ENCODE data around the gene IFITM2. TPM values are rescaled to one million over a fixed set of nuclear protein-coding genes. Genes with fewer than 3 reads are reported as not detected.
"Not testable (repeated sequence)": the region's sequence is repeated elsewhere in the genome, so short reads cannot be mapped to it uniquely, and the experiment has no call there.

The IFITM2 gene
- total and polyA plus RNA-seq, 2 donors: 305 to 467 TPM

DNA sequence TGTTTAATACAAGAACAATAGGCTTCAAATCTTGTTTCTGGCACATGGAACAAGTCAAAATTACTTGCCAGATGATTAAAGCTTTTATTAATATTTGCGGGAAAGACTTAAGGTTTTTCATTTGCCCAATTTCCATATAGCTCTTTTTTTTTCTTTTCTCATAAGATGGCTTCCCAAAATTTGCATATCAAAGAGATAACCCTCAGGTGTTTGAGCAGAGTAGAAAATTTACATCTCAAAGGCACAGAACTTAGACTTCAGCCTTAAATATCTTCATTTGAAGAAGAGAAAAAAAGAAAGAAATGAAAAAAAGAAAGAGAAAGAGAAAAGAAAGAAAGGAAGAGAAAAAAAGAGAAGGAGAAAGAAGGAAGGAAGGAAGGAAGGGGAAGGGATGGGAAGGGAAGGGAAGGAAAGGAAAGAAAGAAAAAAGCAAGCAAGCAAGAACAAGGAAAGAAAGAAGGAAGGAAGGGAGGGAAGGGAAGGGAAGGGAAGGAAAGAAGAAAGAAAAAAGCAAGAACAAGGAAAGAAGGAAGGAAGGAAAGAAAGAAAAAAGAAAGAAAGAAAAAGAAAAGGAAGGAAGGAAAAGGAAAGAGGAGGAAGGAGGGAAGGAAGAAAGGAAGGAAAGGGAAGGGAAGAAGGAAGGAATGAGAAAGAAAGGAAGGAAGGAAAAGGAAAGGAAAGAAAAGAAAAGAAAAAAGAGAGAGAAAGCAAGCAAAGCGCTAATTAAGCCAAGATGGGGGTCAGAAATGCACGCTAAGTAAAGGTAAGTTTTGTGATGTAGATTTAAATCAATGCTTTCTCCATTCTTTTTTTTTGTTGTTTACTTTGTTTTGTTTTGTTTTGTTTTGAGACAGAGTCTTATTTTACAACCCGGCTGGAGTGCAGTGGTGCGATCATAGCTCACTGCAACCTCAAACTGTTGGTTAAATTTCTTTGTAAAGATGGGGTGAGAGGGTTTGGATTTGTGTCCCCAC, 33.2 kb downstream of the IFITM2 start:
- no peak for DNase-seq (ENCODE audit: low read depth in 6 of 9, low spot score in 9 of 9)

GRCh38 chr11:342328-342727, 34.7 kb downstream of the IFITM2 start:
- H3K9me3 ChIP-seq (ENCODE audit: control insufficient read depth in 2 of 2, insufficient read depth in 1 of 2, low read length in 1 of 2): no peaks in the 10 kb centered on the region
- peaks cover 5 to 15% of the 10 kb centered on the region in 2 donors for H3K4me1 ChIP-seq (ENCODE audit: control insufficient read depth in 2 of 2, insufficient read depth in 2 of 2, low read length in 2 of 2)
- no peak overlapping the region for H3K4me3 ChIP-seq (ENCODE audit: low read length in 2 of 2)
- H3K36me3 ChIP-seq (ENCODE audit: control insufficient read depth in 2 of 2, insufficient read depth in 2 of 2, low read length in 1 of 2): no peaks in the 10 kb centered on the region
- 67% methylated on average over 3 of the region's 3 CpGs for WGBS
- H3K27ac ChIP-seq (ENCODE audit: low read depth in 1 of 2, low read length in 1 of 2): no peak overlapping the region
- no peaks in the 10 kb centered on the region for H3K27me3 ChIP-seq (ENCODE audit: control insufficient read depth in 2 of 2, insufficient read depth in 1 of 2, low read length in 1 of 2)
- no peak for DNase-seq (ENCODE audit: low read depth in 6 of 9, low spot score in 9 of 9)

More for the DNA sequence above, 33.2 kb downstream of the IFITM2 start:
- no peak overlapping the region for H3K4me3 ChIP-seq (ENCODE audit: low read length in 2 of 2)
- H3K4me1 ChIP-seq (ENCODE audit: control insufficient read depth in 2 of 2, insufficient read depth in 2 of 2, low read length in 2 of 2): peaks cover 12 to 24% of the 10 kb centered on the region in 2 donors
- no peak overlapping the region for H3K27ac ChIP-seq (ENCODE audit: low read depth in 1 of 2, low read length in 1 of 2)
- no peaks in the 10 kb centered on the region for H3K9me3 ChIP-seq (ENCODE audit: control insufficient read depth in 2 of 2, insufficient read depth in 1 of 2, low read length in 1 of 2)
- 96% methylated on average over 5 of the region's 5 CpGs for WGBS
- H3K36me3 ChIP-seq (ENCODE audit: control insufficient read depth in 2 of 2, insufficient read depth in 2 of 2, low read length in 1 of 2): no peaks in the 10 kb centered on the region
- no peaks in the 10 kb centered on the region for H3K27me3 ChIP-seq (ENCODE audit: control insufficient read depth in 2 of 2, insufficient read depth in 1 of 2, low read length in 1 of 2)

DNA sequence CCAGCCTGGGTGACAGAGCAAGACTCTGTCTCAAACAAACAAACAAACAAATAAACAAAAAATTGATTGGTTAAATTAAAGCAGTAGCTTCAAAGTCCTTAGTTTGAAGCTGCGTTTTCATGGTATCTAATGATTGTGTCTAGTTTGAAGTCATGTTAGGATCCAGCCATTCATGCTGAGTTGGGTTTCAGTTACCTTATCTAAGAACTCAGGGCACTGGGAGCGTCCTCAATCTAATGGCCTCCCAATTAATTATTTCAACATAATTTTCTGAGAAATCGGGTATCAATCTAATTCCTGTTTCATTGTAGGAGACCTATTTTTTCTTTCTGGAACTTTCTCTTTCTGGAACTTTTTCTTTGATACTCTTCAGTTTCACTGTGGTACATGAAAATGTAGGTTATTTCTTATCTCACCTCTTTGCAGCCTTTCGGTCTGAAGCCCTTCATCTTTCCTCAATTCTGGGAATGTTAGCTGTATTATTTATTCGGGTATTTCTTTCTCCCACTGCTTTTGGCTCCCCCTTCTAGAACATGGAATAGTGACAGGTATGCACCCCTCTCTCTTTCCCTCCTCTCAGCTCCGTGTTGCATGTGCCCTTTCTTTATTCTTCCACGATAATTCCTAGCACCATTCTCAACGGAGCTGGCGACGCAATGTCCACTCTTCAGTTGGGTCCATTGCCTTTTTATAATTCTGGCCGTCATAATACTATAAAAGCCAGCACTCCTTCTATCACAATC, 37.4 kb downstream of the IFITM2 start:
- peaks cover 5 to 12% of the 10 kb centered on the region in 2 donors for H3K4me1 ChIP-seq (ENCODE audit: control insufficient read depth in 2 of 2, insufficient read depth in 2 of 2, low read length in 2 of 2)
- no peak for DNase-seq (ENCODE audit: low read depth in 6 of 9, low spot score in 9 of 9)
- no peaks in the 10 kb centered on the region for H3K36me3 ChIP-seq (ENCODE audit: control insufficient read depth in 2 of 2, insufficient read depth in 2 of 2, low read length in 1 of 2)
- 98% methylated on average over 11 of the region's 11 CpGs for WGBS
- H3K27me3 ChIP-seq (ENCODE audit: control insufficient read depth in 2 of 2, insufficient read depth in 1 of 2, low read length in 1 of 2): no peaks in the 10 kb centered on the region
- H3K27ac ChIP-seq (ENCODE audit: low read depth in 1 of 2, low read length in 1 of 2): no peak overlapping the region
- no peaks in the 10 kb centered on the region for H3K9me3 ChIP-seq (ENCODE audit: control insufficient read depth in 2 of 2, insufficient read depth in 1 of 2, low read length in 1 of 2)
- H3K4me3 ChIP-seq (ENCODE audit: low read length in 2 of 2): no peak overlapping the region

- 93% methylated on average over 3 of the region's 3 CpGs for WGBS
- Histone ChIP-seq H3K9me3 (ENCODE audit: control insufficient read depth in 2 of 2, insufficient read depth in 1 of 2, low read length in 1 of 2) (no peaks in the 10 kb centered on the region), H3K4me3 (ENCODE audit: low read length in 2 of 2) (no peak overlapping the region), H3K27me3 (ENCODE audit: control insufficient read depth in 2 of 2, insufficient read depth in 1 of 2, low read length in 1 of 2) (no peaks in the 10 kb centered on the region), H3K27ac (ENCODE audit: low read depth in 1 of 2, low read length in 1 of 2) (no peak overlapping the region), H3K36me3 (ENCODE audit: control insufficient read depth in 2 of 2, insufficient read depth in 2 of 2, low read length in 1 of 2) (no peaks in the 10 kb centered on the region), H3K4me1 (ENCODE audit: control insufficient read depth in 2 of 2, insufficient read depth in 2 of 2, low read length in 2 of 2) (peaks cover 5 to 25% of the 10 kb centered on the region in 2 donors)
- no peak for DNase-seq (ENCODE audit: low read depth in 6 of 9, low spot score in 9 of 9)
Measured at GRCh38 chr11:346529-346928, 38.9 kb downstream of the IFITM2 start.

DNA sequence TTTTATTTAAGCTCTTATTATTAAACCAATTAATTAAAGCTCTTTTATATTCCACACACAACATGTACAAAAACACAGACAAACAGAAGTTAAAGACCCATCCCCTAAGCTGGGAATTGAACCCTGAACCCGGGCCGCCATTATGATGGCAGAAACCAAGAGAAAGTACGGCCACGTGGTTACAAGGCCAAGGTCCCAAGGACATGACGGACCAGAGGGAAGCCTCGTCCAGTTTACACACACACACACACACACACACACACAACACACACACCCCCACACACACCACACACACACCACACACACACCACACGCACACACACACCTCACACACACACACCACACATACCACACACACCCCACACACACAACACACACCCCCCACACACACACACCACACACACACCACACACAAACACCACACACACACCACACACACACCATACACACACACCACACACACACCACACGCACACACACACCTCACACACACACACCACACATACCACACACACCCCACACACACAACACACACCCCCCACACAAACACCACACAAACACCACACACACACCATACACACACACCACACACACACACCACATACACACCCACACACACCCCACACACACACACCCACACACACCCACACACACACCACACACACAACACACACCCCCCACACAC, 41.8 kb downstream of the IFITM2 start:
- H3K27ac ChIP-seq (ENCODE audit: low read depth in 1 of 2, low read length in 1 of 2); H3K4me3 ChIP-seq (ENCODE audit: low read length in 2 of 2); H3K27me3 ChIP-seq (ENCODE audit: control insufficient read depth in 2 of 2, insufficient read depth in 1 of 2, low read length in 1 of 2); H3K36me3 ChIP-seq (ENCODE audit: control insufficient read depth in 2 of 2, insufficient read depth in 2 of 2, low read length in 1 of 2); H3K9me3 ChIP-seq (ENCODE audit: control insufficient read depth in 2 of 2, insufficient read depth in 1 of 2, low read length in 1 of 2); DNase-seq (ENCODE audit: low read depth in 6 of 9, low spot score in 9 of 9): not testable (repeated sequence)
- H3K4me1 ChIP-seq (ENCODE audit: control insufficient read depth in 2 of 2, insufficient read depth in 2 of 2, low read length in 2 of 2): peaks cover 3 to 42% of the 10 kb centered on the region in 2 donors
- WGBS: 97% methylated on average over 8 of the region's 8 CpGs

DNA sequence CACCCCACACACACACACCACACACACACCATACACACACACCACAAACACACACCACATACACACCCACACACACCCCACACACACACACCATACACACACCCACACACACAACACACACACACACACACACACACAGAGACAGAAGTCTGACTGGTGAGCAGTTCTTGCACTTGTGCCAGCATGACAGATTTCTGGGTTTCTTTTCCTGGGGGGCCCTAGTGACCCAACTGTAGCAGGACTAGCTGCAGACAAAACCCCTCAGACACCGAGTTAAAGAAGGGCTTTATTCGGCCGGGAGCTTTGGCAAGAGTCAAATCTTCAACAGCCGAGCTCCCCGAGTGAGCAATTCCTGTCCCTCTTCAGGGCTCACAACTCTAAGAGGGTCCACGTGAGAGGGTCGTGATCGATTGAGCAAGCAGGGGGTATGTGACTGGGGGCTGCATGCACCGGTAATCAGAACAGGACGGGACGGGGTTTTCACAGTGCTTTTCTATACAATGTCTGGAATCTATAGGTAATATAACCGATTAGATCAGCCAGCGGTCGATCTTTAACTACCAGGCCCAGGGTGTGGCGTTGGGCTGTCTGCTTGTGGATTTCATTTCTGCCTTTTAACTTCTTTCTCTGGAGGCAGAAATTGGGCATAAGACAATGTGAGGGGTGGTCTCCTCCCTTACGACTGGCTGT, 42.6 kb downstream of the IFITM2 start:
- WGBS: 80% methylated on average over 16 of the region's 16 CpGs
- Histone ChIP-seq H3K27ac (ENCODE audit: low read depth in 1 of 2, low read length in 1 of 2) (peak overlapping the region in 1 of 2 donors; percentile 56), H3K4me1 (ENCODE audit: control insufficient read depth in 2 of 2, insufficient read depth in 2 of 2, low read length in 2 of 2) (peaks cover 6 to 49% of the 10 kb centered on the region in 2 donors)
- not testable (repeated sequence) for DNase-seq (ENCODE audit: low read depth in 6 of 9, low spot score in 9 of 9); H3K36me3 ChIP-seq (ENCODE audit: control insufficient read depth in 2 of 2, insufficient read depth in 2 of 2, low read length in 1 of 2); H3K4me3 ChIP-seq (ENCODE audit: low read length in 2 of 2); H3K9me3 ChIP-seq (ENCODE audit: control insufficient read depth in 2 of 2, insufficient read depth in 1 of 2, low read length in 1 of 2); H3K27me3 ChIP-seq (ENCODE audit: control insufficient read depth in 2 of 2, insufficient read depth in 1 of 2, low read length in 1 of 2)

- Histone ChIP-seq H3K4me3 (ENCODE audit: low read length in 2 of 2) (no peak overlapping the region), H3K9me3 (ENCODE audit: control insufficient read depth in 2 of 2, insufficient read depth in 1 of 2, low read length in 1 of 2) (peaks cover 0 to 3% of the 10 kb centered on the region in 2 donors), H3K36me3 (ENCODE audit: control insufficient read depth in 2 of 2, insufficient read depth in 2 of 2, low read length in 1 of 2) (no peaks in the 10 kb centered on the region), H3K27ac (ENCODE audit: low read depth in 1 of 2, low read length in 1 of 2) (peak overlapping the region in 1 of 2 donors; percentile 63), H3K27me3 (ENCODE audit: control insufficient read depth in 2 of 2, insufficient read depth in 1 of 2, low read length in 1 of 2) (no peaks in the 10 kb centered on the region), H3K4me1 (ENCODE audit: control insufficient read depth in 2 of 2, insufficient read depth in 2 of 2, low read length in 2 of 2) (peaks cover 12 to 55% of the 10 kb centered on the region in 2 donors)
- WGBS: 42% methylated on average over 18 of the region's 18 CpGs
- no peak for DNase-seq (ENCODE audit: low read depth in 6 of 9, low spot score in 9 of 9)
Measured at GRCh38 chr11:350723-351255, 43.2 kb downstream of the IFITM2 start.

GRCh38 chr11:351411-351810, 43.8 kb downstream of the IFITM2 start:
- DNase-seq (ENCODE audit: low read depth in 6 of 9, low spot score in 9 of 9): no peak
- Histone ChIP-seq H3K27ac (ENCODE audit: low read depth in 1 of 2, low read length in 1 of 2) (peak overlapping the region; percentile 33 to 63), H3K9me3 (ENCODE audit: control insufficient read depth in 2 of 2, insufficient read depth in 1 of 2, low read length in 1 of 2) (peaks cover 0 to 3% of the 10 kb centered on the region in 2 donors)

More at GRCh38 chr11:351411-351810, 43.8 kb downstream of the IFITM2 start:
- H3K36me3 ChIP-seq (ENCODE audit: control insufficient read depth in 2 of 2, insufficient read depth in 2 of 2, low read length in 1 of 2): no peaks in the 10 kb centered on the region
- peaks cover 13 to 59% of the 10 kb centered on the region in 2 donors for H3K4me1 ChIP-seq (ENCODE audit: control insufficient read depth in 2 of 2, insufficient read depth in 2 of 2, low read length in 2 of 2)
- 98% methylated on average over 14 of the region's 14 CpGs for WGBS
- no peak overlapping the region for H3K4me3 ChIP-seq (ENCODE audit: low read length in 2 of 2)
- no peaks in the 10 kb centered on the region for H3K27me3 ChIP-seq (ENCODE audit: control insufficient read depth in 2 of 2, insufficient read depth in 1 of 2, low read length in 1 of 2)

Measured in thymus (tissue), 11 donors.